Fibroblast of upper back skin (primary cell): ENCODE data around the gene SYT11.
A peak's percentile ranks its signal among the peaks of the same experiment; 100 is the strongest.
"Not testable (repeated sequence)": the region's sequence is repeated elsewhere in the genome, so short reads cannot be mapped to it uniquely, and the experiment has no call there.

Source experiments
- DNase-seq: peaks from one replicate; pipeline ENCODE4 v3.0.0-alpha.2; 2013

The SYT11 gene

GRCh38 chr1:155859234-155859829 is at the start of gene SYT11:
Gene SYT11 (plus strand): TSS chr1:155859567. CDS start chr1:155859762, 195 bp downstream.
- peak; percentile 97 for DNase-seq

- DNase-seq = no peak
These were observed 46.5 kb upstream of the SYT11 start for GRCh38 chr1:155812878-155813277.

GRCh38 chr1:155813672-155814071 is 45.7 kb upstream of the SYT11 start:
- no peak for DNase-seq

- no peak for DNase-seq
These were observed 43.0 kb upstream of the SYT11 start for GRCh38 chr1:155816351-155816750.

DNA sequence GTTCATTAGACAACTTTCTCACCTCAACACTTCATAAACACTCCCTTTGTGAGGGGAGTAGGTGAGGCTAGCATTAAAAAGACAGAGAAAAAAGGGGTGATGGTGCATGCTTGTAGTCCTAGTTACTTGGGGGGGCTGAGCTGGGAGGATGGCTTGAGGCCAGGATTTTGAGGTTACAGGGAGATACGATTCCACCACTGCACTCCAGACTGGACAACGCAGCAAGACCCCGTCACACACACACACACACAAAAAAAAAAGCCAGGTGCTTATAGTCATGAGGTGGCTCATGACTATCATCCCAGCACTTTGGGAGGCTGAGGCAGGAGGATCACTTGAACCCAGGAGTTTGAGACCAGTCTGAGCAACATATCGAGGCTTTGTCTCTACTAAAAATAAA is 31.9 kb upstream of the SYT11 start:
- DNase-seq = no peak

- DNase-seq = no peak
These were observed 27.9 kb upstream of the SYT11 start for GRCh38 chr1:155831279-155831976.

GRCh38 chr1:155833665-155834295 is 25.6 kb upstream of the SYT11 start:
- DNase-seq = no peak

GRCh38 chr1:155834296-155834926 is 25.0 kb upstream of the SYT11 start:
- DNase-seq = peak; percentile 51

- not testable (repeated sequence) for DNase-seq
These were observed 24.4 kb upstream of the SYT11 start for GRCh38 chr1:155834927-155835399.

DNA sequence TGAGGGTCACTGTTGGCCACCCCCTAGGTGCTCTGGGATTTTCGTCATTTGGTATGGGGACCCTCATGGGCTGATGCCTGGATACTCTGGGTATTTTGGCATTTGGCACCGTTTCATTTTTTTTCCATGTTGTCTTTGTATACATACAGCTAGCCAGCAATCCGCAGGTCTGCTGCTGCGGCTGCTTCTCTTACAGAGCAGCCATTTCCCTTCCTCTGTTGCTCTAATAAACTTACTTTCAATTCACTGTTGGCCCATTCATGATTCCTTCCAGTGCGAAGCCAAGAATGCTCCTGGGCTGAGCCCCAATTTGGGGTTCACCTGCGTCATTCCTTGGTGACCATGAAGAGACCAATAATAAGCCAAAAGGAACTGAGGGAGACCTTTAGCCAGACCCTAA is 23.8 kb upstream of the SYT11 start:
- no peak for DNase-seq

DNA sequence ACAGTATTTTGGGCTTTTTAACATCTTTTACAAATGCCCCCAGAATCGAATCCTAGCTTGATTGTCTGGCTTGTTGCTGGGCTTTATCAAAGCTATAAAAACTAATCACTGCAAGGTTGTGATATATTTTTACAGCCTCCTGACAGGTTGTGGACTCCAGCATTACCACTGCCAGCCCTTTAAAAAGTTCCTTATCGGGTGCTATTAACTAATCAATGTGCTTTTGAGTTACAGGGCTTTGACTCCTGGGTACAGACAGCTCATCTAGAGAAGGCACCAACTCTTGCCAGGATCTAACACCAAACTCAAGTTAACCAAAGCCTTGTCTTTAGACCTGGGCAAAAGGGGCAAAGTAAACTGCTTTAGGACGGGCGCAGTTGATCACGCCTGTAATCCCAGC is 19.0 kb upstream of the SYT11 start:
- DNase-seq = no peak

GRCh38 chr1:155844860-155845421 is 14.4 kb upstream of the SYT11 start:
- no peak for DNase-seq

- DNase-seq = no peak
These were observed 11.4 kb upstream of the SYT11 start for GRCh38 chr1:155847823-155848529.

DNA sequence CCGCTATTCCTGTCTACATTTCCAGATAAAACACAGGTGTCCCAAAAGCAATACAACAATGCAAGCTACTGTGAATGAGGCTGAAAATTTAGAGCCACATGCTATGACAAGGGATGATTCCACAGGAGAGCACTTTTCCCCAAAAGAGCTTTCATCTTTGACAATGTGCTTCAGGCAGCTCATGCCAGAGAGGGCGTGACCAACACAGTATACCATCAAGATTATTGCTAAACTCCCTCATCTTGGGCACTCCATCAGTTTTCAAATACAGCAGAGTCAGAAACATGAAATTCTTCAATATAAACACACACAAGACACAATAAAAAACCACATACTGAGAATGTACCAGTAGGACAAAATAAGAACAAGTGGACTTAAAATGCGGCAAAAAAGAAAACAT is 9.0 kb upstream of the SYT11 start:
- DNase-seq = no peak

GRCh38 chr1:155856257-155856974 is 3.0 kb upstream of the SYT11 start:
- no peak for DNase-seq

DNA sequence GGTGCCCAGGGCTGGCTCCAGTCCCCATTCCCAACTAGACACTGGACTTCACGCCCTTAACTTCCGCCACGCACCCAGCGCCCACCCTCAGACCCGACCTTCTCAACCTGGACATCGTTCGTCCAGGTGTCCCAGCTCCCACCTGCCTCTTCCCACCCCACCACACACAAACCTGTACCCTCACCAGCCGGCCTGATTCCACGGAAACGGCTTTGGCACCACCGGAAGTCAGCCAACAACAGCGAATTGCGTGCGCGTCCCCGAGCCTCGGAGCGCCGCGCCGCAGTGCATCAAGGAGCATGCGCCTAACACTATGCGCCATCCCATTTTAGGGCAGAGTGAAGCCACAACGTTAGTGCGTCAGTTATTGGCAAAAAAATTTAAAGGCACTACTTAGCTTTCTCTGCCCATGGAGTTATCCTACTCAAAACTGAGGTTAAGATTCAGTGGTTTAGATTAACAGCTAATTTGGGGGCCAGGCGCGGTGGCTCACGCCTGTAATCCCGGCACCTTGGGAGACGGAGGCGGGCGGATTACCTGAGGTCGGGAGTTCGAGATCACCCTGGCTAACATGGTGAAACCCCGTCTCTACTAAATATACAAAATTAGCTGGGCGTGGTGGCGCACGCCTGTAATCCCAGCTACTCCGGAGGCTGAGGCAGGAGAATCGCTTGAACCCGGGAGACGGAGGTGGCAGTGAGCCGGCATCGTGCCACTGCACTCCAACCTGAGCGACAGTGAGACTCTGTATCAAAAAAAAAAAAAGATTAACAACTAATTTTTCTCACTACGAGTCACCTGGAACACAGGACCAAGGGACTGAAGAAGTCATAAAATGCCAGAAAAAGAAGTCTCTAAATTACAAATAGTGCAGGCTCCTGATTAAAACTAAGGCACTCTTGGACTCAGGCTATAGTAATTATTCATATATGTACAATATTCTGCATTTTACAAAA is 2.1 kb upstream of the SYT11 start, which contains the start of gene GON4L:
GON4L (minus strand) TSS at position 240 of the 956 bp plus-strand sequence. CDS start 3,434 bp downstream, outside the sequence.
- DNase-seq = peak; percentile 92

DNA sequence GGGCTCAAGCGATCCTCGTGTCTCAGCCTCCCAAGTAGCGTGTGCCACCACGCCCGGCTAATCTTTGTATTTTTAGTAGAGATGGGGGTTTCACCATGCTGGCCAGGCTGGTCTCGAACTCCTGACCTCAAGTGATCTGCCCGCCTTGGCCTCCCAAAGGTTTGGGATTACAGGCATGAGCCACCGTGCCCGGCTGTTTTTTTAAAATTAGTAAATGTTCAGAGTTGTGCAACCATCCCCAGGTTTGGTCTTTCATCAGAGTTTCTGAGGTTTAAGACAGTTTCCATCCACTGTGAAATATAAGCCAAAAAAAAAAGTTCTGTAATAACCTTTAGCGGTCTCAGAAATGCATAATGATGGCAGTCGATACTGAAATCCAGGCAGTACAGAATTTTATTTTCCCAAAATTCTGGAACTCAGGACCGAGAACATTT is 550 bp upstream of the SYT11 start:
- no peak for DNase-seq

- peak; percentile 82 for DNase-seq
These were observed 809 bp downstream of the SYT11 start for GRCh38 chr1:155859881-155860871.

DNA sequence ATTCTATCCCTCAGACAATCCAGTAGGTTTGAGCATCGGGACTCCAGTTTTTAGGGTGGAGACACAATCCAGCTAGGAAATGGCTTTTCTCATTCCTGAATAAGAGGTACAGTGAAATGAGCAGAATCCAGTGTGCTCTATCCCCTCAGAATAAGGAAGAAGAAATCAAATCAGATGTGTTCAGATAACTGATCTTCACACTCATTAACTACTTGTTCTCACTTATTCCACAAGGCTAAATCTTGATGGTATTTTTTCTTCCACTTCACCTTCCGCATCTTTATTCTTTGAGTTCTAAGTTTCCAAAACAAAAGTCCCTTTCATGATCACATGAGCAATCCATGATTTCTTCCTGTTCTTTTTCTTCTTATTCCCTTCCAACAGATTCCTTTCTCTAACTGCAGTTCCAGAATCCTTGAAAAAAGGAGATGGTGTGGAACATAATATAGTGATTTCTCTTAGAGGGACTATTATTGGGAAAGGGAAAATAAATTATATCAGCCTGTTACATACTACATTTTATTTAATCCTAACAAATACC is 1.7 kb downstream of the SYT11 start:
- no peak for DNase-seq
